Endometrium (tissue), 2 donors: Measurements from ENCODE around the gene HSPH1.
A peak's percentile ranks its signal among the peaks of the same experiment; 100 is the strongest.
"Not testable (repeated sequence)": the region's sequence is repeated elsewhere in the genome, so short reads cannot be mapped to it uniquely, and the experiment has no call there.

ENCODE experiments used
- FAIRE-seq: peaks from 2 replicates; lab custom pipeline; 2012; peaks lifted over from hg19 to GRCh38; lab: Jason Lieb, UNC
- donor health status: control.
- donor health status: control.

The HSPH1 gene

DNA sequence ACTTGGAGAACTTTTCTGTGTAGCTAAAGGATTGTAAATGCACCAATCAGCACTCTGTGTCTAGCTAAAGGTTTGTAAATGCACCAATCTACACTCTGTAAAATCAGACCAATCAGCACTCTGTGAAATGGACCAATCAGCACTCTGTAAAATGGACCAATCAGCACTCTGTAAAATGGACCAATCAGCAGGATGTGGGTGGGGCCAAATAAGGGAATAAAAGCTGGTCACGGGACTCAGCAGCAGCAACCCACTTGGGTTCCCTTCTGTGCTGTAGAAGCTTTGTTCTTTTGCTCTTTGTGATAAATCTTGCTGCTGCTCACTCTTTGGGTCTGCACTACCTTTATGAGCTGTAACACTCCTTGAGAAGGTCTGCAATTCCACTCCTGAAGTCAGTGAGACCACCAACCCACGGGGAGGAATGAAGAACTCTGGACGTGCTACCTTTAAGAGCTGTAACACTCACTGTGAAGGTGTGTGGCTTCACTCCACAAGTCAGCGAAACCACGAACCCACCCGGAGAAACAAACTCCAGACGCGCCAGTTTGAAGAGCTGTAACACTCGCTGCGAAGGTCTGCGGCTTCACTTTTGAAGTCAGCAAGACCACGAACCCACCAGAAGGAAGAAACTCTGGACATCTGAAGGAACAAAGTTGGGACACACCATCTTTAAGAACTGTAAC, 16.2 kb upstream of the HSPH1 start:
- FAIRE-seq = not testable (repeated sequence)

GRCh38 chr13:31175847-31176532, 14.3 kb upstream of the HSPH1 start:
- no peak for FAIRE-seq

- FAIRE-seq = no peak
Measured at GRCh38 chr13:31174018-31174417, 12.3 kb upstream of the HSPH1 start.

- FAIRE-seq = no peak
Measured at GRCh38 chr13:31172535-31172934, 10.8 kb upstream of the HSPH1 start.

- FAIRE-seq = no peak
Measured at GRCh38 chr13:31172001-31172400, 10.3 kb upstream of the HSPH1 start.

GRCh38 chr13:31168736-31169135, 7.0 kb upstream of the HSPH1 start:
- no peak for FAIRE-seq

DNA sequence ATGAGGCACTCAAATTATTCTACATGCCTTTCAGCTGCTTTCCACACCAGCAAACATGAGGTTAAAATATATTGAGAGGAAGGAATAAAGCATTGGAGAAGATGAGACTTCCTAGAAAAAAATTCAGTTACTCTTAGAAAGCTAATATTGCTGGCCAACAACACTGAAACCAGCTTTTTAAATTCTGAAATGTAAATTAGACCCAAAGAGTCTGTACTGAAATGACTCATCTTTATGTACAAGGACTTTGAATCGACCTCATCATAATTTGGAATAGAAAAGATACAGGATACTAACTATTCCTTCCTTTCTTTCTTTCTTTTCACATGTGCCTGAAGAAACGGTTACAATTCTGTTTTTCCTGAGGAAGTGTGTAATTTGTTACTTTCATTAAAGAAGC, 6.5 kb upstream of the HSPH1 start:
- no peak for FAIRE-seq

DNA sequence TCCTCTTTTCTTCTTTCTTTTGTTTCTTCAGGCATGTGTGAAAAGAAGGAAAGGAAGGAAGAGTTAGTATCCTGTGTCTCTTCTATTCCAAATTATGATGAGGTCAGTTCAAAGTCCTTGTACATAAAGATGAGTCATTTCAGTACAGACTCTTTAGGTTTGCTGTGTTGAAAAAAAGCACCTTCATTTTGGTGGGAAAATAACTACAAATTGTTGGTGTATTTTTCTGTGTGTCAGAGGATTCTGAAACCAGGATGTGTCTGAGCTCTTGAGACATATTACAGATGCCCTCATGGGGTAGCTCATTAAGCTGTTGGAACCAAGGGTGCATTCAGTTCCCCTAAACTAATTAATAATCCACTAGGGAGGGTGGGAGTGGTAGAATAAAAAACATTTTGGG, 5.8 kb upstream of the HSPH1 start:
- no peak for FAIRE-seq

GRCh38 chr13:31166591-31166990, 4.9 kb upstream of the HSPH1 start:
- FAIRE-seq = no peak

DNA sequence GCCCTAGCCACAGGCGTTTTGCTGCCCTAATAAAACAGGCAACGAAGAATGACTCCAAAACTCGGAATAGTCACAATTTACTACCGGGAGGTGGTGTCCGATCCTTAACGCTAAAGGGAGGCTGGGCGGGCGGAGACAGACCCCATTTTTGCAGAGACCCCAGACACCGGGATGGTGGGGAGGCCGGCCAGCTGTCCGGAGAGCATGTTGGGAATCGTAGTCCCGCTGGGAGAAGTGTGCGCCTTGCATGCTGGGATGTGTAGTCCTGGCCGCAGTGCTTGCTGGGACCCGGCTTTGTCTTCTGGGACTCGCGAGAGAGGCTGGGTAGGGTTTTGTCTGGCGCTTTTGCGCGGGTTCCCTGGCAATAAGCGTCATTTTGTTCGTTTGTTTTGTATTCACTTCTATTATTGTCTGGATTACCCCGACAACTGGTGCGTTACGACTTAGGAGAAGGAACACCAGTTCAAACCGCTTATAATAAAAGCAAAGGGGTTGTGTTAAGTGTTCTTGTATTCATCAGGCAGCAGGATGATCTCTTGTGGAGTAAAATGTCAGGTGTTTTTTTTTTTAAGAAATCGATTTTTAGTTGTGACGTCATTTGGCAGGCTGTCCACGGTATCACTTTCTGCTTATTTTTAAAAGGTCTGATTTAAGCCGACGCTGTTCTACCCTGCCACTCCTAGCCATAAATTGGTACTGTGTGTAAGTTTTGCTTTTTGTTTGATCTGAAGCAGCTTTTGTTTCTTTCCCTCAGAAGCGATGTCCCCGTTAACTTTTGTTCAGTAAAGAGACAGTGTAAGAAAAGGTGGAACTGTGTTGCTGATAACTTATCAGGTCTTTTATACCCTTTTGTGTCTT, 676 bp upstream of the HSPH1 start:
- FAIRE-seq = peak; percentile 93

GRCh38 chr13:31160857-31161556, 697 bp downstream of the HSPH1 start:
- no peak for FAIRE-seq

- no peak for FAIRE-seq
Measured at GRCh38 chr13:31159306-31159705, 2.4 kb downstream of the HSPH1 start.

- no peak for FAIRE-seq
Measured at GRCh38 chr13:31154939-31155338, 6.8 kb downstream of the HSPH1 start.

DNA sequence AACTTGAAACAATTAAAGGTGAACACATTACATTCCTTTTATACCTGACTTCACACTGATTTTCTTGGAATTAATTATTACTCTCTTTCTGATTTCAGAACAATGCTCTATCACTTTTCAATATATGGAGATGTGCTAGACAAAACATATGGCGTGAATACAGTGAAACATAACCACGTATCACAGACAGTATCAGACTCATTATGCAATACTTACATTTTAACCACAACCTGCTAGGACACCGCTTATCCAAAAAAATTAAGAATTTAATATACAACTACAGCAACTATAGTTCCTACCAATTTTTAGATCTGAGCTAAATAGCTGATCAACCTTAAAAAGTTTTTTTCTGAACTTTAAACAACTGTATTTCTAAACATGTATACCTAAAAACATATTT, 9.9 kb downstream of the HSPH1 start:
- peak; percentile 45 for FAIRE-seq

DNA sequence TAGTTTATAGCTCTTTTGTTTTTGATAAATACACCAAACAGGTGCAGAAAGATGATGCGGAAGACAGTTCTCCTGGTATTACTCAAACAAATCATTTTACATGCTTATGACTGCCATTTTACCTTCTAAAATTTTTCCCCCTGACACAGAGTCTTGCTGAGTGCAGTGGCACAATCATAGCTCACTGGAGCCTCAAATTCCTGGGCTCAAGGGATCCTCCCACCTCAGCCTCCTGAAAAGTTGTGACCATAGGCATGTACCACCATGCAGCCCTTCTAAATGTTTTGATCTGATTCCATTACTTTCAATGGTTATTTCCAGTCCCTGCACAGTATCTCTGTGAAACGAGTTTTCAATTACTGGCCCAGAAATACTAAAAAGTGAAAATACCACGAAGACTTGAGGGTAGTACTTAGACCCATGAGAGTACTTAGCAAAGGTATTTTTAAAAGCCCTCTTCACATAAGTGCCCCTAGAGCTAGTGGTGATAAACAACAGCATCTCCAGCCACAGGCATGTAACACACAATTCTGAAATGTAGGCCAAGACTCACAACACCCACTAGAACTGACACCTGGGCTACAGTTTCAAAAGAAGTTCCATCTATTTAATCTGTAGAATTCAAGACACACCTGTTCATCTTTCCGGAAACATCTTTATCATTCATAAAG, 11.3 kb downstream of the HSPH1 start:
- FAIRE-seq = no peak

- FAIRE-seq = no peak
Measured at GRCh38 chr13:31149604-31150003, 12.1 kb downstream of the HSPH1 start.

DNA sequence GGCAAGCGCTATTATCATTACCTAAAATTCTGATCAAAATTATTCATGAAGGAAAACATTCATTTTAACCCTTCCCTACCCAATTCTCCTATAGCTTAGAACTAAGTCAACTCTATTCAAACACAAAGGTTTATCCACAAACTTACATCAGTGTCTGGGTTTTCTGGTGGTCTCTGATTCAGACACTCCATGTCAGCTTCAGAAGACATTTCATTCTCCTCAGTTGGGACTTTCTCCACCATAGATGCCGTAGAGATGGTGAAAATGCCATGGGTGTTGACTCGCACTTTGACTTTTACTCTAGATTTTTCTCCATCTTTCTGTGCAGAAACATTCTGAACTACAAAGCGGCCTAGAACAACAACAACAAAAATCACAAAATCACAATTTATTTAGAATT, 16.3 kb downstream of the HSPH1 start:
- no peak for FAIRE-seq

GRCh38 chr13:31138515-31138914, 23.2 kb downstream of the HSPH1 start:
- FAIRE-seq = no peak

DNA sequence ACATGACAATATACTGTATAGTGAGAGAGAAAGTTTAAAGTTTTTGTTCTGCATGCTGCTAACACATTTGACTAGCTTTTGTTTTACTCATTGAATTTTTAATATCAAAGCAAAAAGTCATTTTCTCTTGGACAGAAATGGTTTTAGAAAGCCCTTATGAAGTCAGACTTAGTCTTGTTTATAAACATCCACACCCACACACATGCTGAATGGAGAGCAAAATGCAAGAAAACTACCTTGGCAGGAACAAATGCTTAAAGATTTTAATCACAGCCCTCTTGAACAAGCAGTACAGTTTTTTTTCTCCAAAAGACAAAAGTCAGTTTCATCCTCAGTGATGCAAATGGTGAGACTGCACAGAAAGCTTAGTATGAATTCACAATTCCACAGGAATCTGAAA, 25.0 kb downstream of the HSPH1 start:
- peak; percentile 79 for FAIRE-seq

DNA sequence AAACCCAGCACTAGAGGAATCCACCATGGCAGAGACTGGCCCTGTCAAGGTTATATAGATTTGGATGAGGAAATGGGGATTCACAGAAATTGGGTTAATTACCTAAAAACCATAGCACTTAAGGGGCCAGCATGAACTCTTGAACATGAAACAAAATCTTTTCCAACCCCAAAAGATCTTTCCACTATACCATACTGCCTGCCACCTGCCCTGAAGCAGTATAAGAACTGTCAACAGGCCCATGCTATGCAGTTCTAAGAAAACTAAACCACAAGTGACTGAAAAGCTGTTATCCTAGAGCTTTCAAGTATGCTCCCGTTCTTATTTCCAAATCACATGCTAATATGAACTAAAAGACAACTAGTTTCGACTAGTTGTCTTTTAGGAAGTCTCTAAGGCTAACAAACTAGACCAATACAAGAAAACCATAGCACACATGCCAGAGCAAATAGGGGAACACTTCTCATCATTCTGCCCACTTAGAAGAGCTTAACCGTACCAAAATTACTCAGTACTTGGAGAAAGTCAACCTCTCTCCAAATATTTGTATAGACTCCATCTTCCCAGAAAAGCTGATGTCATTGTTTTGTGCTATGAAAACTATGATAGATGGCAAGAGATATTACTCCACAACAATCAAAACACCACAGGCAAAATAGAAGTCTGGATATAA, 27.5 kb downstream of the HSPH1 start:
- FAIRE-seq = no peak

- no peak for FAIRE-seq
Measured at GRCh38 chr13:31133621-31134020, 28.1 kb downstream of the HSPH1 start.
